Right lobe of liver (tissue), 6 donors: ENCODE data around the gene ACTR5. TPM values are rescaled to one million over a fixed set of nuclear protein-coding genes. Genes with fewer than 3 reads are reported as not detected.

Source experiments
- ATAC-seq, 4 donors: fragments of 200-7000 bp; cut with Tn5 transposase; one replicate each; pipeline ENCODE4 v1.9.1; 2020; ENCODE audit warnings: mild to moderate bottlenecking in 4 of 4, moderate library complexity in 4 of 4
- DNase-seq, 3 donors: peaks; one replicate each; pipeline ENCODE4 v3.0.0-alpha.2; 2020
- H3K27ac ChIP-seq, 3 donors: fragments of 200-600 bp; one replicate each; pipeline ENCODE4 v1.8.0; 2022
- H3K27me3 ChIP-seq, 2 donors: fragments of 200-600 bp; one replicate each; pipeline ENCODE4 v1.8.0; 2022
- H3K36me3 ChIP-seq, 4 donors: fragments of 200-600 bp; sonication (generic) in 1 of 4; one replicate each; pipeline versions ENCODE4 v1.5.1 to v1.8.0; 2017 to 2022; ENCODE audit warnings: control low read depth in 1 of 4
- H3K4me1 ChIP-seq, 4 donors: fragments of 200-600 bp; sonication (generic) in 1 of 4; one replicate each; pipeline versions ENCODE4 v1.5.1 to v1.8.0; 2017 to 2022; ENCODE audit warnings: control low read depth in 1 of 4
- H3K4me3 ChIP-seq, 3 donors: fragments of 200-600 bp; one replicate each; pipeline ENCODE4 v1.8.0; 2022
- H3K9me3 ChIP-seq, 4 donors: fragments of 200-600 bp; sonication (generic) in 1 of 4; one replicate each; pipeline versions ENCODE4 v1.5.1 to v1.8.0; 2017 to 2022; ENCODE audit warnings: control low read depth in 1 of 4
- POLR2A ChIP-seq: fragments of 450-650 bp; IDR thresholded peaks from one replicate; pipeline ENCODE4 v1.6.1; 2017; ENCODE audit warnings: antibody characterized with exemption, mild to moderate bottlenecking
- WGBS: methylation state at CpG from one replicate; pipeline ENCODE4 v1.1.6; 2018; ENCODE audit warnings: low coverage, low lambda C conversion rate; ENCODE audit not compliant: insufficient coverage; ENCODE audit errors: missing lambda C conversion rate; 5-methylcytosine and 5-hydroxymethylcytosine counted together
- intact Hi-C, 2 donors: fragments of 100-400 bp; cut with DNase I; formaldehyde crosslinking; loops; one replicate each; pipeline versions ENCODE4 v1.11.2 to v1.14.1; 2022
- total RNA-seq, 6 experiments: library from RNA; depleted of rRNA in 2 of 6; stranded (reverse); fragments of >200 nt in 2 of 6; fragmentation: NEBNext Ultra II Directional in 3 of 6; extraction: Animal tissue kit (Norgen Biotek cat#: 25700) in 3 of 6; gene quantifications; one replicate each; pipeline versions ENCODE4 v1.1.0 to v1.2.4, GENCODE V29; 2016 to 2023
- TF ChIP-seq, protein P1 (sequence below), 4 donors: fragments of 200-600 bp in 3 of 4; fragments of 450-650 bp in 1 of 4; IDR thresholded peaks; one replicate each; pipeline versions ENCODE4 v1.5.1 to v1.8.0; 2016 to 2022; ENCODE audit warnings: antibody characterized with exemption in 4 of 4, mild to moderate bottlenecking in 2 of 4
- donor health status: DM: no; HTN: yes; CAD: no.
- donor health status: DM: no; HTN: no; CAD: no.
- donor health status: DM: no; HTN: no; CAD: no.
- donor health status: DM: no; HTN: yes; CAD: no.
- donor health status: DM: no; HTN: yes; CAD: no.

ACTR5 gene
- total RNA-seq, 6 experiments from 2014 or later = 3.0 to 5.6 (median 3.7) TPM

DNA sequence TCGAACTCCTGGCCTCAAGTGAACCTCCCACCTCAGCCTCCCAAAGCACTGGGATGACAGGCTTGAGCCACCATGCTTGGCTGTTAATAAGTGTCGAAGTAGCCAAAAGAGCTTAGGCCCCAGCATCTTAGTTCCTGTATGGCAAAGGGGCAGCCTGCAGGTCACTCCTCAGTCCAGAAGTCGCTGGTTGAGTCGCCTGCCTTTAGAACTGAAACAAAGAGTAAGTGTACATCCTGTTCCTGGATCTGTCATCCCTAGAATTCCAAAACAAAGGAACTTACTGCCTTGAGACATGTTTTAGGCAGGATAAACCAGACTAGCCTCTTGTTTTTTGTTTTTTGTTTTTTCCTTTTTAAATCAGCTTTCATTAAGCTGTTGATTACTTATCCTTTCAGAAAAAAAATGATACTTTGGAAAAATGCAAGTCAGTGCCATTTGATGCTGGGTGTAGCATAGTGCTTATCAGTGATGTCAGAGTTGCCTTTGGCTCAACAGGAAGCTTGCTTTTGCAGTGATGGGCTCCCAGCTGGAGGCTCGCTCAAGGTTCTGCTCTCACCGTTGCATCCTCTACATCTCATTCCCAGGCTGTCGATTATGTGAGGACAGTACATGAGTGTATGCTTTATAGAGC, 9.0 kb downstream of the ACTR5 start:
- Histone ChIP-seq H3K36me3 (peaks cover 0 to 55% (median 29%) of the 10 kb centered on the region in 4 donors), H3K4me1 (no peaks in the 10 kb centered on the region), H3K9me3 (no peaks in the 10 kb centered on the region), H3K4me3 (no peak overlapping the region), H3K27ac (peak overlapping the region in 1 of 3 donors; percentile 24), H3K27me3 (no peaks in the 10 kb centered on the region)
- TF ChIP-seq, protein P1, sequence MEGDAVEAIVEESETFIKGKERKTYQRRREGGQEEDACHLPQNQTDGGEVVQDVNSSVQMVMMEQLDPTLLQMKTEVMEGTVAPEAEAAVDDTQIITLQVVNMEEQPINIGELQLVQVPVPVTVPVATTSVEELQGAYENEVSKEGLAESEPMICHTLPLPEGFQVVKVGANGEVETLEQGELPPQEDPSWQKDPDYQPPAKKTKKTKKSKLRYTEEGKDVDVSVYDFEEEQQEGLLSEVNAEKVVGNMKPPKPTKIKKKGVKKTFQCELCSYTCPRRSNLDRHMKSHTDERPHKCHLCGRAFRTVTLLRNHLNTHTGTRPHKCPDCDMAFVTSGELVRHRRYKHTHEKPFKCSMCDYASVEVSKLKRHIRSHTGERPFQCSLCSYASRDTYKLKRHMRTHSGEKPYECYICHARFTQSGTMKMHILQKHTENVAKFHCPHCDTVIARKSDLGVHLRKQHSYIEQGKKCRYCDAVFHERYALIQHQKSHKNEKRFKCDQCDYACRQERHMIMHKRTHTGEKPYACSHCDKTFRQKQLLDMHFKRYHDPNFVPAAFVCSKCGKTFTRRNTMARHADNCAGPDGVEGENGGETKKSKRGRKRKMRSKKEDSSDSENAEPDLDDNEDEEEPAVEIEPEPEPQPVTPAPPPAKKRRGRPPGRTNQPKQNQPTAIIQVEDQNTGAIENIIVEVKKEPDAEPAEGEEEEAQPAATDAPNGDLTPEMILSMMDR (IDR thresholded peaks at IDR 0.05) = no peak
- TF ChIP-seq POLR2A = no peak
- intact Hi-C loops = no loop called here
- 32% methylated on average over 3 of the region's 7 CpGs for WGBS
- peak; percentile 50 to 85 (median 78) for ATAC-seq
- DNase-seq = no peak

DNA sequence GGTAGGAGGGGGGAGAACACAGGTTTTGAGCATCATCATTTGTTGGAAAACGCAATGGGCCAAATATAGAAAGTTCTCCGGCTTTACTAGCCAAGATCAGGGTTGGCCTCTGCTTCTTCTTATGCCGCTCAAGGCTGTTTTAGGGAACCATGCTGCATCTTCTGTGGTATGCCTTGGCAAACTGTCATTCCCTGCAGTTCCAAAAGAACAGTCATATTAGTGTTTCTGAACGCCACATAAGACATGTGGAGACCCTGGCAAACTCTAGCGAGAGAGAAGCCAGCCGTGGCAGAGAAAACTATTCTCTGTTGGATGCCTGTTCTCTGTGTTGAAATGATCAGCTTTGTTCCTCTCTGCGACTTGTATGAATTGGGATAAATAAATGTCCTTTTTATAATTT, 10.8 kb downstream of the ACTR5 start:
- Histone ChIP-seq H3K27ac (no peak overlapping the region), H3K9me3 (no peaks in the 10 kb centered on the region), H3K4me3 (no peak overlapping the region), H3K36me3 (peaks cover 0 to 60% (median 26%) of the 10 kb centered on the region in 4 donors), H3K27me3 (no peaks in the 10 kb centered on the region), H3K4me1 (no peaks in the 10 kb centered on the region)
- WGBS = 78% methylated on average over 6 of the region's 7 CpGs
- ATAC-seq = no peak
- no peak for TF ChIP-seq POLR2A
- TF ChIP-seq, protein P1 (IDR thresholded peaks at IDR 0.05) = no peak
- no peak for DNase-seq
- intact Hi-C loops = no loop called here

DNA sequence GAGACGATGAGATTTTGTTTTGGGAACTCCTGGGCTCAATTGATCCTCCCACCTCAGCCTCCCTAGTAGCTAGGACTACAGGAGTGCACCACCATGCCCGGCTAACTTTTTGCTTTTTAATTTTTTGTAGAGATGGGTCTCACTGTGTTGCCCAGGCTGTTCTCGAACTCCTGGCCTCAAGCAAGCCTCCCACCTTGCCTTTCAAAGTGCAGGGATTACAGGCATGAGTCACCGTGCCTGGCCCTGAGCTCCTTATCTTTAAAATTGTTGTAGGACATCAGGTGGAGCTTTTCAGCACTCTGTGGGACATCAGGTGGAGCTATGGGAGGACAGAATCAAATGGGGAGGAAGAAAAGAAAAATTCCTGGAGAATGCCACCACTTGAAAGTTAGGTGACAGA, 12.7 kb downstream of the ACTR5 start:
- no peak overlapping the region for H3K4me3 ChIP-seq
- TF ChIP-seq, protein P1 (IDR thresholded peaks at IDR 0.05) = no peak
- TF ChIP-seq POLR2A = no peak
- no peak for DNase-seq
- intact Hi-C loops = no loop called here
- H3K27ac ChIP-seq = no peak overlapping the region
- H3K27me3 ChIP-seq = no peaks in the 10 kb centered on the region
- WGBS = 95% methylated on average over 4 of the region's 4 CpGs
- H3K4me1 ChIP-seq = peaks cover 0 to 12% (median 4%) of the 10 kb centered on the region in 4 donors
- H3K36me3 ChIP-seq = peaks cover 0 to 49% (median 22%) of the 10 kb centered on the region in 4 donors
- no peak for ATAC-seq
- no peaks in the 10 kb centered on the region for H3K9me3 ChIP-seq

DNA sequence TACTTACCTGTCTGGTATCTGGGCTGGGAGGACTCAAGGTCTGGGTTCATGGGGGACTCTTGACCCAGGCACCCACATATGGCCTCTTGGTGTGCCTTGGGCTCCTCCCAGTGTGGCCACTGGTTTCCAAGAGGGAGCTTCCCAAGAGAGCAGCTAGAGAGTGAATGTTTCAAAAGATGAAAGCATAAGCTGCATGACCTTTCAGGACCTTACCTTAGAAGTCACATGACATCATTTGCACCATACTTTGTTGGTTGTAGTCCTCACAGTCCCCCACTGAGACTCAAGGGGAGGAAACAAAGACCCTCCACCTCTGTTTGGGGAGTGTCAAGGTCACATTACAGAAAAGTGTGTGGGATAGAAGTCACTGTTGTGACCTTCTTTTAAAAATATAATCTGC, 13.9 kb downstream of the ACTR5 start:
- DNase-seq (no peak), ATAC-seq (no peak)
- H3K27me3 ChIP-seq = no peaks in the 10 kb centered on the region
- no peak overlapping the region for H3K4me3 ChIP-seq
- peaks cover 0 to 16% (median 8%) of the 10 kb centered on the region in 4 donors for H3K4me1 ChIP-seq
- TF ChIP-seq, protein P1 (IDR thresholded peaks at IDR 0.05) = no peak
- TF ChIP-seq POLR2A = no peak
- intact Hi-C loops = no loop called here
- peaks cover 0 to 39% (median 14%) of the 10 kb centered on the region in 4 donors for H3K36me3 ChIP-seq
- no peak overlapping the region for H3K27ac ChIP-seq
- H3K9me3 ChIP-seq = no peaks in the 10 kb centered on the region
